Glomerular visceral epithelial cell (primary cell): ENCODE results near the gene OAS2.

Source experiments
- DNase-seq: peaks from one replicate; pipeline ENCODE4 v3.0.0-alpha.2; 2016; ENCODE audit errors: extremely low spot score

Gene OAS2

DNA sequence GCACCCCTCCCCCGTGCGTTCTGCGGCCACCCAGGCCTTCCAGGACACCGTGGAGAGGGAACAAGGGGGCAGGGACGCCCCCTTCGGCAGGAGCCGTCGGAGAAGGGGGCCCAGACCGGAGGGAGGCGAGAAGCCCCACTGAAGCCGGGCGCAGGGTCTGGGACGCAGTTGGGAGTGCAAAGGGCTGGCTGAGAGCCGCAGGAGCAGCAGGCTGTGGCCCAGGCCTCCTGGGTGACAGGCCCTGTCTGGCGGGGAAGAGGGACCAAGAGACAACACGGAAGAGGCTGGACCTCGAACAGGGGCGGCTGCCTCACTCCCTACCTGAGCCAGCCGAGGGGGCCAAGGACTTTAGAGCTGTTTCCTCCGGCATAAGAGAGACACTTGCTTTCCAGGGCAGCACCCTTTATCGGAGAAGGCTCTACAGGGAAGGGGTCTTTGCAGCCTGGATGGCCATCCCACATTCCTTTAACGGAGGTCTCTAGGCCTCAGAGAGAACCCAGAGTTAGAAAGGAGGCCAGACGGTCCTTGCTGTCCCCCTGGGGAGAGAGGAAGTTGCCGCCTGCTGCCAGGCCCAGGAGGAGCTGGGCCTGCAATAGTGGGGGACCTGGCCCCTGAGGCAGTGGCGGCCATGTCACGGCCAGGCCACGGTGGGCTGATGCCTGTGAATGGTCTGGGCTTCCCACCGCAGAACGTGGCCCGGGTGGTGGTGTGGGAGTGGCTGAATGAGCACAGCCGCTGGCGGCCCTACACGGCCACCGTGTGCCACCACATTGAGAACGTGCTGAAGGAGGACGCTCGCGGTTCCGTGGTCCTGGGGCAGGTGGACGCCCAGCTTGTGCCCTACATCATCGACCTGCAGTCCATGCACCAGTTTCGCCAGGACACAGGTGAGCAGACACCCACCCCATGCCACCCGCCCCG is 79.5 kb downstream of the OAS2 start:
- DNase-seq, result no peak

DNA sequence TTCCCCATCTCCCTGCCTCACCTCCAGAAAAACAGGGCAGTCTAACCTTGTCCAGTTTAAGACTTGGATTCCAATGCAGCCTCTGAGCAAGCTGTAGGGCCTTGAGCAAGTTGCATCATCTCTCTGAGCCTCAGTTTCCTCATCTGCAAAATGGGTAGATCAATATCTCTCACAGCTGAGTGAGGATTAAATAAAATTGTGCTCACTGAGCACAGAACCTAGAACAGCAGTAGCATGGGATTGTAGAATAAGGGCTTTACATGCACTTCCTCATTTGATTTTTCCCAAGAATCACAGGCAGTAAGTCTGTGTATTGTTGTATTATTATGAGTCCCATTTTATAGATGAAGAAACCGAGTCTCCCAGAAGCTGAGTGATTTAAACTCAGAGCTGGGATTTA is 80.2 kb downstream of the OAS2 start:
- DNase-seq, result no peak

DNA sequence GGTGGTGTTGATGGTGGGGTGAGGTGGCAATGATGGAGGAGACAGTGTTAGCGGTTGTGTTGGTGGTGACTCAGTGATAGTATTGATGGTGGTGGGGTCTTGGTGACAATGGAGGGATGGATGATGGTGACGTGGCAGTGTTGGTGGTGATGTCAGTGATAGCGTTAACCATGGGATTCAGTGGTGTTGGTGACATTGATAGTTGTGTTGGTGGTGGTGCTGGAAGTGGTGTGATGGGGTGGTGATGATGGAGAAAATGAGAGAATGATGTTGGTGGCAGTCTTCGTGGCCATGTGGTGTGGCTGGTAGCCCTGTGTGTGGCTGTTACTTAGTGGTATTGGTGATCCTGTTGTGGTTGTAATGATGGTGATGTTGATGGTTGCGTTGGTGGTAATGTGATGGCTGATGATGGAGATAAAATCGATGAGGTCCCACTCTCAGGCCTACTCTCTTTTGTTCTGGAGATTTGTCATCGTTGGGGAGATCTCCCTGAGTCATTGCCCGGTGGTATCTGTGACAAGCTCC is 80.8 kb downstream of the OAS2 start:
- no peak for DNase-seq

DNA sequence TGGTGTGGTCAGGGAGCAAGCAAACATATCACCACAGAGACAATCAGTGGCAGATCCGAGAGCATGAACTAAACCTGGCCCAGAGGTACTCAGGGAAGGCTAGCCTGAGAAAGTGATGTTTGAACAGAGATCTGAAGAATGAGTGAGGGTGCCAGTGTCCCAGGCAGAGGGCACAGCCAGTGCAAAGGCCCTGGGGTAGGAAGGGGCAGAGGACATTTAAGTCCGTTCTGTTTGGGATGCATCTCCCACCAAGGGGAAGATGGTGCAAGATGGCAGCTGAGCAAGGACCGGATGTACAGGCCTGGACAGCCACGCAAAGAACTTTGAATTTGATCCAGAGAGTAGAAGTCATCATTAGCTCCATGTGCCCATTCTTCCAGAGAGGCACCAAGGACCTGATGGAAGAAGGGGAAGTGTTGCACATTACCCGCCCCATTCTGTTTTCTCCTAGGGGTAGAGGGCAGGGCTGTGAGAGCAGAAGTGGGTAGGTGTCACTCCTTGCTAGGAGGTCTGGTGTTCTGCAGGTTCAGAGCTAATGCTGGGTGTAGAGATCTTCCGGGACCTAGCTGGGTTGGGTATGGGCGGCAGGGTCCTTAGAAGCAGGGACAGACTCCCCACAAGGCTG is 82.1 kb downstream of the OAS2 start:
- DNase-seq, result no peak

DNA sequence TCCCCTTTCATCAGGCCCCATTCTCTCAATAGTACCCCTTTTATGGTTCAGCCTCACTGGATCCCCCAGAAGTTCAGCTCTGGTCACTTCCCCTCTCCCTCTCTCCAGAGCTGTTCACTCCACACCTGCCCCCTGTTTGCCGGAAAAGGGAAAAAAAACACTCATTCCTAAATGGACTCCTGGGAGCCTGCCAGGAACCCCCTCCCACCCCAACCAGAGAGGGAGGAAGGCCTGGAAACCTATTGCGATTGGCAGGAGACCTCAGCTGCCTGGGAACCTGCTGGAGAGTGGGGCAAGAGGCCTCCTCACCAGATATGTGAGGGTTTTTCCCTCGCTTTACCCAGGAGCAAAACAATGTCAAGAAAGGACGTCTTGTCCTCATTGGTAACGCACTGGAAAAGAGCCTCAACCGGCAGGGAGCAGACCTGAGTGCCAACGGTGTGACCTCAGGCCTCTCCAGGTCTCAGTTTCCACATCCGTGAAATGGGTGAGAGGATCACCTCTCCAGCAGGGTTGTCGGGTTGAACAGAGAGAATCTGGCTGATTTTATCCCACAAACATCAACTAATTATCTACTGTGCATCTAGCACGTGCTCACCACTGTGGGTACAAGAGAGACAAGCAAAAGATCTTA is 82.9 kb downstream of the OAS2 start:
- DNase-seq, result no peak
